ENCODE measurements around the gene ARHGEF11. TPM values are rescaled to one million over a fixed set of nuclear protein-coding genes. Genes with fewer than 3 reads are reported as not detected.

ARHGEF11 gene
- total RNA-seq, 1 experiment from 2014 or later = 41.1 TPM

DNA sequence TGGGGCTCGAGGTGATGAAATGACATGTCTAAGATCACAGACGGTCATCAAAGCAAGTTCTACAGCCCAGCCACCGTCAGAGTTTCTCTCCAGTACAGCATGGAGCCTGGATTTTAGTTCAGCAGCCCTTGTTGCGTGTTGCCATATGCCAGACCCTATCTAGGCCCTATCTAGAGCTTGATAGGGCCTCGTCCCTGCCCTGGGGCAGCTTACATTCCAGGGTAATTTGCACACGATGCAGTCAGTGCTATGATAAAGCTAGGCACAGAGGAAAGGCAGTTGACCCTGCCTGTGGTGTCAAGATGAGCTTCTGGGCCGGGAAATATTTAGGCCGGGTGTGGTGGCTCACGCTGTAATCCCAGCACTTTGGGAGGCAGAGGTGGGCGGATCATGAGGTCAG lies 35.2 kb upstream of the ARHGEF11 start:
- H3K27ac Mint-ChIP-seq = no peak overlapping the region; a peak in 1 of 7 replicates
- H3K4ac ChIP-seq (ENCODE audit: low read depth, low read length) = no peak overlapping the region
- H3K79me2 ChIP-seq (ENCODE audit: insufficient read depth, low read length) = no peaks in the 10 kb centered on the region

More for the DNA sequence above, 35.2 kb upstream of the ARHGEF11 start:
- no peak overlapping the region for H3K23ac ChIP-seq (ENCODE audit: insufficient read length, low read depth, low read length)
- no peak overlapping the region for H2AFZ ChIP-seq (ENCODE audit: low read length)
- peaks cover 3% of the 10 kb centered on the region; the same call in 1 of the 2 replicates for H3K4me1 ChIP-seq (ENCODE audit: insufficient read depth, low read length)
- no peak overlapping the region for H2BK5ac ChIP-seq (ENCODE audit: insufficient read length, low read length)
- H3K4me2 ChIP-seq (ENCODE audit: insufficient read depth, insufficient read length, low read length) = no peak overlapping the region
- no peaks in the 10 kb centered on the region for H3K9me3 Mint-ChIP-seq
- no peak overlapping the region for H4K91ac ChIP-seq (ENCODE audit: insufficient read length, low read depth, low read length)
- H3K18ac ChIP-seq (ENCODE audit: insufficient read length, low read depth, low read length) = no peak overlapping the region
- H2BK20ac ChIP-seq (ENCODE audit: low read depth, low read length, poor library complexity, severe bottlenecking) = no peak overlapping the region
- no peak overlapping the region for H3K9ac ChIP-seq (ENCODE audit: extremely low read depth, insufficient read length, low read length)
- H3K9me3 ChIP-seq (ENCODE audit: control insufficient read depth, low read depth, low read length) = no peaks in the 10 kb centered on the region
- no peaks in the 10 kb centered on the region for H3K23me2 ChIP-seq (ENCODE audit: insufficient read length, low read depth, low read length, poor library complexity, severe bottlenecking)
- H3K4me1 Mint-ChIP-seq = peaks cover 8 to 14% of the 10 kb centered on the region in 2 experiments
- no peak overlapping the region for H2AK5ac ChIP-seq (ENCODE audit: insufficient read length, low read length)
- no peak overlapping the region for H3K14ac ChIP-seq (ENCODE audit: insufficient read depth, low read length)
- no peak overlapping the region for H4K5ac ChIP-seq (ENCODE audit: insufficient read length, low read depth, low read length)
- H2BK15ac ChIP-seq (ENCODE audit: low read depth, low read length) = no peak overlapping the region
- no peaks in the 10 kb centered on the region for H3K27me3 ChIP-seq (ENCODE audit: insufficient read depth, low read length)
- no peak overlapping the region for H4K8ac ChIP-seq (replicated peaks; ENCODE audit: insufficient read length, low read depth, low read length)
- no peak overlapping the region for H3K27ac ChIP-seq (ENCODE audit: insufficient read length, low read depth, low read length)
- no peak overlapping the region for H2BK120ac ChIP-seq (ENCODE audit: low read depth, low read length, poor library complexity, severe bottlenecking)
- H3K79me1 ChIP-seq (ENCODE audit: insufficient read depth, low read depth, low read length, poor library complexity, severe bottlenecking) = no peaks in the 10 kb centered on the region
- H3K27me3 Mint-ChIP-seq (ENCODE audit: low read depth) = peaks cover 3% of the 10 kb centered on the region
- no peak for DNase-seq
- no peak overlapping the region for H3K4me3 Mint-ChIP-seq
- H3T11ph ChIP-seq (ENCODE audit: low read length) = no peak overlapping the region
- H3K36me3 Mint-ChIP-seq (ENCODE audit: insufficient read depth in 1 of 3, low read depth in 3 of 3) = no peaks in the 10 kb centered on the region
- TF ChIP-seq, protein P1, sequence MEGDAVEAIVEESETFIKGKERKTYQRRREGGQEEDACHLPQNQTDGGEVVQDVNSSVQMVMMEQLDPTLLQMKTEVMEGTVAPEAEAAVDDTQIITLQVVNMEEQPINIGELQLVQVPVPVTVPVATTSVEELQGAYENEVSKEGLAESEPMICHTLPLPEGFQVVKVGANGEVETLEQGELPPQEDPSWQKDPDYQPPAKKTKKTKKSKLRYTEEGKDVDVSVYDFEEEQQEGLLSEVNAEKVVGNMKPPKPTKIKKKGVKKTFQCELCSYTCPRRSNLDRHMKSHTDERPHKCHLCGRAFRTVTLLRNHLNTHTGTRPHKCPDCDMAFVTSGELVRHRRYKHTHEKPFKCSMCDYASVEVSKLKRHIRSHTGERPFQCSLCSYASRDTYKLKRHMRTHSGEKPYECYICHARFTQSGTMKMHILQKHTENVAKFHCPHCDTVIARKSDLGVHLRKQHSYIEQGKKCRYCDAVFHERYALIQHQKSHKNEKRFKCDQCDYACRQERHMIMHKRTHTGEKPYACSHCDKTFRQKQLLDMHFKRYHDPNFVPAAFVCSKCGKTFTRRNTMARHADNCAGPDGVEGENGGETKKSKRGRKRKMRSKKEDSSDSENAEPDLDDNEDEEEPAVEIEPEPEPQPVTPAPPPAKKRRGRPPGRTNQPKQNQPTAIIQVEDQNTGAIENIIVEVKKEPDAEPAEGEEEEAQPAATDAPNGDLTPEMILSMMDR (conservative IDR thresholded peaks at IDR 0.05) = no peak
- H3K56ac ChIP-seq (ENCODE audit: insufficient read length, low read depth, low read length) = no peak overlapping the region
- no peak overlapping the region for H2BK12ac ChIP-seq (ENCODE audit: insufficient read length, low read depth, low read length)
- WGBS (ENCODE audit: extremely low coverage, insufficient read length, low lambda C conversion rate) = no CpG with 5 or more reads among the region's 10 CpGs
- H4K20me1 ChIP-seq (ENCODE audit: control insufficient read depth, insufficient read depth, insufficient read length) = no peaks in the 10 kb centered on the region

Measured in H9 (cell line).